GM19438 (cell line): ENCODE results near the gene DGKG.

ENCODE experiments used
- ATAC-seq: cut with Tn5 transposase; IDR thresholded peaks from one replicate; pipeline ENCODE4 v1.9.1; 2021; ENCODE audit warnings: low read depth; ENCODE audit not compliant: unreplicated experiment

The DGKG gene

GRCh38 chr3:186151077-186151971 lies 210.7 kb downstream of the DGKG start:
- ATAC-seq = no peak

GRCh38 chr3:186150041-186150830 lies 211.8 kb downstream of the DGKG start:
- ATAC-seq = no peak

- ATAC-seq = no peak
These were observed 212.6 kb downstream of the DGKG start for GRCh38 chr3:186149319-186149960.

GRCh38 chr3:186144257-186144656 lies 217.8 kb downstream of the DGKG start:
- no peak for ATAC-seq

GRCh38 chr3:186143250-186143649 lies 218.8 kb downstream of the DGKG start:
- no peak for ATAC-seq

- no peak for ATAC-seq
These were observed 219.6 kb downstream of the DGKG start for GRCh38 chr3:186142393-186142932.

- ATAC-seq = no peak
These were observed 220.2 kb downstream of the DGKG start for GRCh38 chr3:186141790-186142189.

GRCh38 chr3:186138272-186138981 lies 223.6 kb downstream of the DGKG start:
- no peak for ATAC-seq

GRCh38 chr3:186137051-186137685 lies 224.9 kb downstream of the DGKG start:
- ATAC-seq = no peak

GRCh38 chr3:186133980-186134379 lies 228.1 kb downstream of the DGKG start:
- ATAC-seq = no peak

- ATAC-seq = no peak
These were observed 229.5 kb downstream of the DGKG start for GRCh38 chr3:186132487-186132886.

- no peak for ATAC-seq
These were observed 232.8 kb downstream of the DGKG start for GRCh38 chr3:186129206-186129605.

GRCh38 chr3:186128158-186128557 lies 233.9 kb downstream of the DGKG start:
- ATAC-seq = no peak

- no peak for ATAC-seq
These were observed 234.6 kb downstream of the DGKG start for GRCh38 chr3:186127463-186127862.

GRCh38 chr3:186125118-186125517 lies 236.9 kb downstream of the DGKG start:
- no peak for ATAC-seq

- ATAC-seq = no peak
These were observed 237.4 kb downstream of the DGKG start for GRCh38 chr3:186124592-186124991.

- no peak for ATAC-seq
These were observed 239.0 kb downstream of the DGKG start for GRCh38 chr3:186123012-186123411.

GRCh38 chr3:186121968-186122367 lies 240.1 kb downstream of the DGKG start:
- no peak for ATAC-seq

GRCh38 chr3:186121278-186121677 lies 240.8 kb downstream of the DGKG start:
- ATAC-seq = no peak

- no peak for ATAC-seq
These were observed 242.5 kb downstream of the DGKG start for GRCh38 chr3:186119499-186119898.
